OCI-LY7 (cell line): Measurements from ENCODE around the gene SPOP. TPM values are rescaled to one million over a fixed set of nuclear protein-coding genes. Genes with fewer than 3 reads are reported as not detected.

Experiments used
- BruUV-seq: library from RNA; stranded (reverse); fragments of 400-500 nt; replicated peaks from 2 replicates; lab custom pipeline; 2021; lab: Mats Ljungman, UMichigan
- CTCF ChIA-PET: fragments of 300-600 bp; sonication (Branson Sonifier 250); formaldehyde crosslinking; loops from one replicate; lab custom pipeline; 2022; ENCODE audit warnings: antibody characterized with exemption; ENCODE audit not compliant: unreplicated experiment; lab: Charles Lee
- POLR2A ChIA-PET: fragments of 300-600 bp; sonication (Branson Sonifier 250); formaldehyde crosslinking; loops from one replicate; lab custom pipeline; 2022; ENCODE audit warnings: antibody characterized with exemption; lab: Charles Lee
- DNase-seq: peaks from one replicate; pipeline ENCODE4 v3.0.0-alpha.2; 2015; ENCODE audit warnings: low spot score
- H2AFZ ChIP-seq: fragments of 200-600 bp; sonication (generic), shearing (Covaris generic); 2 replicates; pipeline ENCODE4 v1.6.1; 2014; ENCODE audit warnings: mild to moderate bottlenecking, antibody characterized with exemption, low read length, moderate library complexity
- H3K27ac ChIP-seq: fragments of 200-600 bp; sonication (generic); 2 replicates; pipeline ENCODE4 v1.5.1; 2014; ENCODE audit warnings: mixed run types, low read depth, mild to moderate bottlenecking, moderate library complexity, low read length, inconsistent platforms; ENCODE audit not compliant: poor library complexity, severe bottlenecking
- H3K36me3 ChIP-seq: fragments of 200-600 bp; sonication (generic); 2 replicates; pipeline ENCODE4 v1.6.1; 2014; ENCODE audit warnings: mild to moderate bottlenecking, antibody characterized with exemption, low read length, moderate library complexity, mixed read lengths; ENCODE audit not compliant: insufficient read depth
- H3K4me1 ChIP-seq: fragments of 200-600 bp; sonication (generic); 2 replicates; pipeline ENCODE4 v1.5.1; 2014; ENCODE audit warnings: mild to moderate bottlenecking, low read length; ENCODE audit not compliant: insufficient read depth, poor library complexity, severe bottlenecking
- H3K4me2 ChIP-seq: fragments of 200-600 bp; sonication (generic); 2 replicates; pipeline ENCODE4 v1.6.1; 2014; ENCODE audit warnings: mild to moderate bottlenecking, low read length
- H3K4me3 ChIP-seq: fragments of 200-600 bp; sonication (generic); 2 replicates; pipeline ENCODE4 v1.5.1; 2014; ENCODE audit warnings: mild to moderate bottlenecking, low read depth, low read length; ENCODE audit not compliant: poor library complexity, severe bottlenecking
- H3K79me2 ChIP-seq: fragments of 200-600 bp; sonication (generic); 2 replicates; pipeline ENCODE4 v1.6.1; 2016; ENCODE audit warnings: low read depth, mild to moderate bottlenecking, low read length, moderate library complexity, mixed read lengths; ENCODE audit not compliant: insufficient read depth
- H3K9me2 ChIP-seq: fragments of 200-600 bp; sonication (generic); 2 replicates; pipeline ENCODE4 v1.6.1; 2016; ENCODE audit warnings: mild to moderate bottlenecking, low read length, mixed read lengths; ENCODE audit not compliant: insufficient read depth
- H3K9me3 ChIP-seq: fragments of 200-600 bp; sonication (generic); 2 replicates; pipeline ENCODE4 v1.6.1; 2014; ENCODE audit warnings: mild to moderate bottlenecking, mixed run types, low read length, mixed read lengths
- H4K20me1 ChIP-seq: fragments of 200-600 bp; sonication (generic); 2 replicates; pipeline ENCODE4 v1.6.1; 2014; ENCODE audit warnings: mild to moderate bottlenecking, antibody characterized with exemption, low read length, moderate library complexity, mixed read lengths; ENCODE audit not compliant: insufficient read depth
- EZH2phosphoT487 ChIP-seq: fragments of 200-600 bp; sonication (generic); IDR thresholded peaks from 2 replicates; pipeline ENCODE4 v1.6.1; 2018; ENCODE audit warnings: low read depth, borderline replicate concordance, mild to moderate bottlenecking, mixed run types, antibody characterized with exemption, low read length, moderate library complexity, mixed read lengths
- intact Hi-C: fragments of 100-400 bp; cut with micrococcal nuclease; formaldehyde crosslinking; loops from one replicate; pipeline ENCODE4 v1.10.0; 2022; ENCODE audit not compliant: unreplicated experiment
- total RNA-seq, 2 experiments: library from RNA; depleted of rRNA in 1 of 2; stranded (reverse); fragments of >200 nt in 1 of 2; shearing (Covaris generic) in 1 of 2; gene quantifications; 2 replicates each; pipeline ENCODE4 v1.2.3, GENCODE V29; 2014 to 2022
- TF ChIP-seq, protein P1 (sequence below): fragments of 200-600 bp; sonication (generic); conservative IDR thresholded peaks from 2 replicates; pipeline ENCODE4 v1.5.1; 2014; ENCODE audit warnings: mild to moderate bottlenecking, antibody characterized with exemption, low read length, moderate library complexity, mixed read lengths

SPOP gene
- total RNA-seq, 2 experiments from 2014 or later: 37.8 to 69.0 TPM

DNA sequence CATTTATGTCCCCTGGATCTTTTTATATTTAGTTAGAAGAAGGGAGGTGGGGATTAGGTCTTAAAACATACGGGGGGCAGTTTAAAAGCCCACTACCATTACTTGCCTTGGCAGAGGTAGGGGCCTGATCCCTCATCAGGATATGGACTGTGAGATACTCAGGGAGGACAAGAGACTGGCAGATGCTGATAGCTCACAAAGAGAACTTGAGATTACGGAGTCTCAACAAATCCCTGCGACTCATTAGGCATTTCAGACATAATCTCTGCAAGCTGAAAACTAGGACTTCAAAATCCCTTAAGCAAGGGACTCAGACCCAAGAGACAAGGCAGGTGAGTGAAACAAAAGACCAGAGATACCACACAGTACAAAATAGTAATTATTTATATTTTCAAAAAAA is 79.0 kb downstream of the SPOP start:
- Histone ChIP-seq H3K27ac (no peak overlapping the region), H2AFZ (no peak overlapping the region), H3K79me2 (no peaks in the 10 kb centered on the region), H3K4me1 (no peaks in the 10 kb centered on the region), H3K9me2 (no peaks in the 10 kb centered on the region), H3K36me3 (peaks cover 87% of the 10 kb centered on the region), H3K4me3 (no peak overlapping the region), H3K9me3 (no peaks in the 10 kb centered on the region), H4K20me1 (no peaks in the 10 kb centered on the region), H3K4me2 (no peak overlapping the region)
- CTCF ChIA-PET: no interaction called here
- DNase-seq: no peak
- BruUV-seq: no TSS peak
- POLR2A ChIA-PET: interaction anchor here (0.6 kb wide), 1 partner anchor 45 kb away, joined by 3 read pairs; no protein-coding TSS in a partner anchor
- no peak for TF ChIP-seq EZH2phosphoT487
- TF ChIP-seq, protein P1, sequence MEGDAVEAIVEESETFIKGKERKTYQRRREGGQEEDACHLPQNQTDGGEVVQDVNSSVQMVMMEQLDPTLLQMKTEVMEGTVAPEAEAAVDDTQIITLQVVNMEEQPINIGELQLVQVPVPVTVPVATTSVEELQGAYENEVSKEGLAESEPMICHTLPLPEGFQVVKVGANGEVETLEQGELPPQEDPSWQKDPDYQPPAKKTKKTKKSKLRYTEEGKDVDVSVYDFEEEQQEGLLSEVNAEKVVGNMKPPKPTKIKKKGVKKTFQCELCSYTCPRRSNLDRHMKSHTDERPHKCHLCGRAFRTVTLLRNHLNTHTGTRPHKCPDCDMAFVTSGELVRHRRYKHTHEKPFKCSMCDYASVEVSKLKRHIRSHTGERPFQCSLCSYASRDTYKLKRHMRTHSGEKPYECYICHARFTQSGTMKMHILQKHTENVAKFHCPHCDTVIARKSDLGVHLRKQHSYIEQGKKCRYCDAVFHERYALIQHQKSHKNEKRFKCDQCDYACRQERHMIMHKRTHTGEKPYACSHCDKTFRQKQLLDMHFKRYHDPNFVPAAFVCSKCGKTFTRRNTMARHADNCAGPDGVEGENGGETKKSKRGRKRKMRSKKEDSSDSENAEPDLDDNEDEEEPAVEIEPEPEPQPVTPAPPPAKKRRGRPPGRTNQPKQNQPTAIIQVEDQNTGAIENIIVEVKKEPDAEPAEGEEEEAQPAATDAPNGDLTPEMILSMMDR: no peak
- intact Hi-C loops: no loop called here

DNA sequence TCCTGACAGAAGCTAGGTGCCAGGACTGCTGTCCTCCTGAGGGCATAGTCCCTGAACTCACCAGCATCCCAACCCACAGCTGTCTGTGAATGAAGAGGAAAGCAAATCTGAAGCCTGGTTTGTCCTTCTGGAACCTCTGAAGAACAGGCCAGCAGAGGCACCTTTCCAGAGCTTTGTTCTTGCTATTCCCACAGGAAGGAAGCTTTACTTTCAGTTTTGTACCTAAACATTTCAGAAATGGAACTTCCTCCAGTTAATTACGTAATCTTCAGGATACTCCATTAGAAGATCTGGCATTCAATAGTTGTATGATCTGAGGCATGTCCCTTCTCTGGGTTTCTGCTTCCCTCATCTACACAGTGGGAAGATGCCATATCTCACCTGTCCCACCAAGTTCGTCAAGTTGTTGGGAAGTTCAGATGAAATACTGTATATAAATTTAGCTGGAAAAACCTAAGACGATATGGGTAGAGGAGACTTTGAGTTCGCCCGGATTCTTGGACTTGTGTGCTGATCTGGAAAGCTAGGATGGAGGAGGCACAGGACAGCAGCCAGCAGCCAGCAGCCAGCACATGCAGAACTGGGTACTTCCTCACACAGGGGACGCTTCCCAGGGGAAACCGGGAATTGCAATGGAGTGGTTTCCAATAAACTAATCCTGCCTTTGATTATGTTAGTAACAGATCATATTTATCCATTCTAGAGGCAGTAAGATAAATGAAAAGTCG is 79.8 kb downstream of the SPOP start:
- CTCF ChIA-PET: no interaction called here
- intact Hi-C loops: no loop called here
- no TSS peak for BruUV-seq
- no peak for TF ChIP-seq EZH2phosphoT487
- TF ChIP-seq, protein P1: no peak
- H3K79me2 ChIP-seq: no peaks in the 10 kb centered on the region
- peaks cover 79% of the 10 kb centered on the region for H3K36me3 ChIP-seq
- no peak overlapping the region for H3K4me3 ChIP-seq
- POLR2A ChIA-PET: interaction anchor here (0.9 to 1.6 kb wide), 2 partner anchors 14 to 18 kb away, joined by 3 to 4 read pairs; no protein-coding TSS in a partner anchor
- H3K9me2 ChIP-seq: no peaks in the 10 kb centered on the region
- no peaks in the 10 kb centered on the region for H4K20me1 ChIP-seq
- no peaks in the 10 kb centered on the region for H3K4me1 ChIP-seq
- no peak overlapping the region for H2AFZ ChIP-seq
- H3K4me2 ChIP-seq: no peak overlapping the region
- H3K27ac ChIP-seq: no peak overlapping the region
- no peaks in the 10 kb centered on the region for H3K9me3 ChIP-seq
- DNase-seq: no peak

GRCh38 chr17:49597436-49597835 is 80.5 kb downstream of the SPOP start:
- POLR2A ChIA-PET: interaction anchor here (0.9 to 1.6 kb wide), 3 partner anchors 14 to 35 kb away, joined by 3 to 4 read pairs (median 4); no protein-coding TSS in a partner anchor
- Histone ChIP-seq H3K9me2 (no peaks in the 10 kb centered on the region), H4K20me1 (no peaks in the 10 kb centered on the region), H3K4me1 (no peaks in the 10 kb centered on the region), H3K27ac (no peak overlapping the region), H3K4me2 (no peak overlapping the region), H2AFZ (no peak overlapping the region), H3K4me3 (no peak overlapping the region), H3K36me3 (peaks cover 72% of the 10 kb centered on the region), H3K9me3 (no peaks in the 10 kb centered on the region), H3K79me2 (no peaks in the 10 kb centered on the region)
- no peak for TF ChIP-seq EZH2phosphoT487
- TF ChIP-seq, protein P1: no peak
- CTCF ChIA-PET: no interaction called here
- no peak for DNase-seq
- intact Hi-C loops: no loop called here
- no TSS peak for BruUV-seq
